Measurements from ENCODE around the gene PPP2R3A. TPM values are rescaled to one million over a fixed set of nuclear protein-coding genes. Genes with fewer than 3 reads are reported as not detected.
"Not testable (repeated sequence)": the region's sequence is repeated elsewhere in the genome, so short reads cannot be mapped to it uniquely, and the experiment has no call there.

PPP2R3A gene
- total and polyA plus RNA-seq, 9 donors: 4.6 to 17.7 (median 12.2) TPM

DNA sequence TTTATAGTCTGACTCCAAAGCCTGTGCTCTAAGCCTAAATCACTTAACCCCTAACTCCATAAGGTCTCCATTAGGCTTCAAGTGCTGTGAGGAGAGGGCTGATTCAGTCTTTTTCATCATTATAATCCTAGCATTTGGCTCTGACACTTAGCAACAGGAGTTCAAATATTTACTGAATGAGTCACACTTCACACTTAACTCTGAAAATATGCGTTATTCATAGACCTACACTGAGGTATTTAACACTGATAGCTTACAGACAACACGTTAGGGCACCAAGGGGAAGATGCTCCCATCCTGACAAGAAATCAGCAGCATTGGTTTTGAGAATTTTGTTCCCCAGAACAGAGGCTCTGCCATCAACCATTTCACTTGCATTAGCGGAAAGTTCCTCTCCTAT lies 177.1 kb downstream of the PPP2R3A start:
- no peak for TF ChIP-seq EP300 (IDR thresholded peaks at IDR 0.05)
- TF ChIP-seq, protein P1, sequence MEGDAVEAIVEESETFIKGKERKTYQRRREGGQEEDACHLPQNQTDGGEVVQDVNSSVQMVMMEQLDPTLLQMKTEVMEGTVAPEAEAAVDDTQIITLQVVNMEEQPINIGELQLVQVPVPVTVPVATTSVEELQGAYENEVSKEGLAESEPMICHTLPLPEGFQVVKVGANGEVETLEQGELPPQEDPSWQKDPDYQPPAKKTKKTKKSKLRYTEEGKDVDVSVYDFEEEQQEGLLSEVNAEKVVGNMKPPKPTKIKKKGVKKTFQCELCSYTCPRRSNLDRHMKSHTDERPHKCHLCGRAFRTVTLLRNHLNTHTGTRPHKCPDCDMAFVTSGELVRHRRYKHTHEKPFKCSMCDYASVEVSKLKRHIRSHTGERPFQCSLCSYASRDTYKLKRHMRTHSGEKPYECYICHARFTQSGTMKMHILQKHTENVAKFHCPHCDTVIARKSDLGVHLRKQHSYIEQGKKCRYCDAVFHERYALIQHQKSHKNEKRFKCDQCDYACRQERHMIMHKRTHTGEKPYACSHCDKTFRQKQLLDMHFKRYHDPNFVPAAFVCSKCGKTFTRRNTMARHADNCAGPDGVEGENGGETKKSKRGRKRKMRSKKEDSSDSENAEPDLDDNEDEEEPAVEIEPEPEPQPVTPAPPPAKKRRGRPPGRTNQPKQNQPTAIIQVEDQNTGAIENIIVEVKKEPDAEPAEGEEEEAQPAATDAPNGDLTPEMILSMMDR (IDR thresholded peaks at IDR 0.05): no peak
- no peak for TF ChIP-seq POLR2A (IDR thresholded peaks at IDR 0.05)
- no peak overlapping the region for H3K27ac ChIP-seq
- no peaks in the 10 kb centered on the region for H3K27me3 ChIP-seq
- H3K4me1 ChIP-seq (ENCODE audit: insufficient read depth): peaks cover 3% of the 10 kb centered on the region
- WGBS, 3 donors: 32 to 37% (median 36%) methylated on average over 3 of the region's 3 CpGs
- DNase-seq: no peak
- H3K36me3 ChIP-seq: no peaks in the 10 kb centered on the region
- intact Hi-C loops (cut with DNase I): no loop called here
- H3K4me3 ChIP-seq: no peak overlapping the region
- H3K9me3 ChIP-seq: no peaks in the 10 kb centered on the region

GRCh38 chr3:136144397-136144796 lies 178.9 kb downstream of the PPP2R3A start:
- WGBS, 3 donors: 93 to 98% (median 97%) methylated on average over 4 of the region's 4 CpGs
- intact Hi-C loops (cut with DNase I); H3K4me3 ChIP-seq; H3K9me3 ChIP-seq; H3K27me3 ChIP-seq; DNase-seq; H3K27ac ChIP-seq; H3K4me1 ChIP-seq (ENCODE audit: insufficient read depth); H3K36me3 ChIP-seq: not testable (repeated sequence)

- H3K4me1 ChIP-seq (ENCODE audit: insufficient read depth): peaks cover 2% of the 10 kb centered on the region
- 85 to 87% (median 86%) methylated on average over 6 of the region's 6 CpGs for WGBS, 3 donors
Measured at GRCh38 chr3:136146981-136147729, 181.6 kb downstream of the PPP2R3A start.

GRCh38 chr3:136149667-136150066 lies 184.1 kb downstream of the PPP2R3A start:
- Histone ChIP-seq H3K27ac (no peak overlapping the region), H3K36me3 (no peaks in the 10 kb centered on the region), H3K27me3 (no peaks in the 10 kb centered on the region), H3K9me3 (no peaks in the 10 kb centered on the region), H3K4me1 (ENCODE audit: insufficient read depth) (peaks cover 1% of the 10 kb centered on the region), H3K4me3 (no peak overlapping the region)
- intact Hi-C loops (cut with DNase I): no loop called here
- TF ChIP-seq EP300 (IDR thresholded peaks at IDR 0.05) (no peak), POLR2A (IDR thresholded peaks at IDR 0.05) (no peak)
- TF ChIP-seq, protein P1 (IDR thresholded peaks at IDR 0.05): no peak
- no peak for DNase-seq
- 60 to 66% (median 64%) methylated on average over 3 of the region's 3 CpGs for WGBS, 3 donors

More at GRCh38 chr3:136146981-136147729, 181.6 kb downstream of the PPP2R3A start:
- Histone ChIP-seq H3K27me3 (no peaks in the 10 kb centered on the region), H3K27ac (no peak overlapping the region), H3K9me3 (no peaks in the 10 kb centered on the region), H3K36me3 (no peaks in the 10 kb centered on the region), H3K4me3 (no peak overlapping the region)
- no peak for DNase-seq
- intact Hi-C loops (cut with DNase I): no loop called here
- TF ChIP-seq POLR2A (IDR thresholded peaks at IDR 0.05) (no peak), EP300 (IDR thresholded peaks at IDR 0.05) (no peak)
- TF ChIP-seq, protein P1 (IDR thresholded peaks at IDR 0.05): no peak

- no peaks in the 10 kb centered on the region for H3K9me3 ChIP-seq
- no peak overlapping the region for H3K27ac ChIP-seq
- intact Hi-C loops (cut with DNase I): no loop called here
- H3K36me3 ChIP-seq: no peaks in the 10 kb centered on the region
- WGBS, 3 donors: 75 to 83% (median 79%) methylated on average over 10 of the region's 10 CpGs
- no peaks in the 10 kb centered on the region for H3K27me3 ChIP-seq
- H3K4me1 ChIP-seq (ENCODE audit: insufficient read depth): peaks cover 4% of the 10 kb centered on the region
- no peak for DNase-seq
- no peak overlapping the region for H3K4me3 ChIP-seq
- TF ChIP-seq EP300 (IDR thresholded peaks at IDR 0.05) (no peak), POLR2A (IDR thresholded peaks at IDR 0.05) (no peak)
- TF ChIP-seq, protein P1 (IDR thresholded peaks at IDR 0.05): no peak
Measured at GRCh38 chr3:136151219-136151618, 185.7 kb downstream of the PPP2R3A start.

Measured in ovary (tissue), 9 donors.